ENCODE results near the gene TUBA3E. TPM values are rescaled to one million over a fixed set of nuclear protein-coding genes. Genes with fewer than 3 reads are reported as not detected.
"Not testable (repeated sequence)": the region's sequence is repeated elsewhere in the genome, so short reads cannot be mapped to it uniquely, and the experiment has no call there.

The TUBA3E gene
- polyA plus RNA-seq, 1 donor (not counting 4 experiments of a cell fraction or from before 2014, with no cell fraction given), result not detected

- dilution Hi-C loops (cut with MboI; ENCODE audit: extremely low pct_ligation_motif_present, low sequenced_read_pairs); FAIRE-seq; H3K4me2 ChIP-seq (ENCODE audit: control insufficient read depth, extremely low read depth, insufficient read depth, low read depth, low read length): not testable (repeated sequence)
These were observed 55.6 kb downstream of the TUBA3E start for GRCh38 chr2:130142396-130143265.

More at GRCh38 chr2:130142396-130143265, 55.6 kb downstream of the TUBA3E start:
- not testable (repeated sequence) for H3K27ac ChIP-seq (ENCODE audit: control insufficient read depth, insufficient read depth, low read length); H3K36me3 ChIP-seq (ENCODE audit: control insufficient read depth in 2 of 2, extremely low read depth in 1 of 2, insufficient read depth in 2 of 2, low read length in 2 of 2); H3K79me2 ChIP-seq (ENCODE audit: control insufficient read depth, insufficient read depth, low read length); H2AFZ ChIP-seq (ENCODE audit: control insufficient read depth, low read length); H3K9me1 ChIP-seq (ENCODE audit: control insufficient read depth, extremely low read depth, insufficient read depth, low read length); H3K4me1 ChIP-seq (ENCODE audit: control insufficient read depth, extremely low read depth, insufficient read depth, low read length); DNase-seq (ENCODE audit: low read depth, low spot score); H3K4me3 ChIP-seq (ENCODE audit: control insufficient read depth in 2 of 3, extremely low read depth in 1 of 3, insufficient read depth in 2 of 3, low read depth in 1 of 3, low read length in 3 of 3); H3K9me3 ChIP-seq (ENCODE audit: control insufficient read depth, low read depth, low read length); H3K27me3 ChIP-seq (ENCODE audit: control insufficient read depth, extremely low read depth, insufficient read depth, low read length); H3K9ac ChIP-seq (ENCODE audit: control insufficient read depth, extremely low read depth, insufficient read depth, low read length); H4K20me1 ChIP-seq (ENCODE audit: control insufficient read depth, extremely low read depth, insufficient read depth, low read length)

Other genes starting within 250 kb of the TUBA3E start
- gene RAB6C, start 218.8 kb downstream of the TUBA3E start, polyA plus RNA-seq, result 0.02 TPM in 1 of 3 replicates, not detected in the others
- not detected in 3 replicates for gene POTEF, start 69.2 kb downstream of the TUBA3E start, polyA plus RNA-seq
- gene CCDC74B, start 53.3 kb downstream of the TUBA3E start, polyA plus RNA-seq, result 0.46 to 0.60 TPM (median 0.52 TPM) in 3 replicates
- gene SMPD4, start 16.8 kb downstream of the TUBA3E start, polyA plus RNA-seq, result 19.0 to 44.9 TPM (median 23.8 TPM) in 3 replicates
- 89.6 to 229 TPM (median 133 TPM) in 3 replicates for gene MZT2B, start 16.2 kb downstream of the TUBA3E start, polyA plus RNA-seq
- 75.8 to 127 TPM (median 111 TPM) in 3 replicates for gene IMP4, start 144.5 kb upstream of the TUBA3E start, polyA plus RNA-seq
- gene PTPN18, start 157.6 kb upstream of the TUBA3E start, polyA plus RNA-seq, result 8.7 to 13.5 TPM (median 9.6 TPM) in 3 replicates

Data from keratinocyte (primary cell).